Activated T-helper 2 cell treated with anti-CD3 and anti-CD28 coated beads, Interferon-gamma antibody, Interleukin-2, Interleukin-4, amounts not matched to agents 10 μg/mL and 5 μg/mL and 100 μg/mL, durations not matched to agents 14 hours and 24 hours and 36 hours (primary cell): Measurements from ENCODE around the gene HIRA. TPM values are rescaled to one million over a fixed set of nuclear protein-coding genes. Genes with fewer than 3 reads are reported as not detected.
"Not testable (repeated sequence)": the region's sequence is repeated elsewhere in the genome, so short reads cannot be mapped to it uniquely, and the experiment has no call there.

Source experiments
- DNase-seq: peaks from one replicate; pipeline ENCODE4 v3.0.0; 2021; ENCODE audit warnings: low spot score
- H3K27ac Mint-ChIP-seq: one replicate; pipeline ENCODE4 v1.8.0; 2021; ENCODE audit warnings: mixed read lengths
- H3K27me3 Mint-ChIP-seq: one replicate; pipeline ENCODE4 v1.8.0; 2021; ENCODE audit warnings: low read depth, mixed read lengths
- H3K36me3 Mint-ChIP-seq: one replicate; pipeline ENCODE4 v1.8.0; 2021; ENCODE audit warnings: low read depth, mixed read lengths
- H3K4me1 Mint-ChIP-seq: one replicate; pipeline ENCODE4 v1.8.0; 2021; ENCODE audit warnings: low read depth, mixed read lengths
- H3K4me3 Mint-ChIP-seq: one replicate; pipeline ENCODE4 v1.8.0; 2021; ENCODE audit warnings: low read depth, mild to moderate bottlenecking, moderate library complexity, mixed read lengths
- H3K9me3 Mint-ChIP-seq: one replicate; pipeline ENCODE4 v1.8.0; 2021; ENCODE audit warnings: mixed read lengths
- intact Hi-C: fragments of 100-400 bp; cut with micrococcal nuclease; formaldehyde crosslinking; loops from one replicate; pipeline ENCODE4 v1.15.1; 2023
- total RNA-seq: library from RNA; stranded (reverse); gene quantifications from 2 replicates; pipeline ENCODE4 v1.2.3, GENCODE V29; 2022

Gene HIRA
- total RNA-seq, 1 donor from 2014 or later = 36.0 TPM

DNA sequence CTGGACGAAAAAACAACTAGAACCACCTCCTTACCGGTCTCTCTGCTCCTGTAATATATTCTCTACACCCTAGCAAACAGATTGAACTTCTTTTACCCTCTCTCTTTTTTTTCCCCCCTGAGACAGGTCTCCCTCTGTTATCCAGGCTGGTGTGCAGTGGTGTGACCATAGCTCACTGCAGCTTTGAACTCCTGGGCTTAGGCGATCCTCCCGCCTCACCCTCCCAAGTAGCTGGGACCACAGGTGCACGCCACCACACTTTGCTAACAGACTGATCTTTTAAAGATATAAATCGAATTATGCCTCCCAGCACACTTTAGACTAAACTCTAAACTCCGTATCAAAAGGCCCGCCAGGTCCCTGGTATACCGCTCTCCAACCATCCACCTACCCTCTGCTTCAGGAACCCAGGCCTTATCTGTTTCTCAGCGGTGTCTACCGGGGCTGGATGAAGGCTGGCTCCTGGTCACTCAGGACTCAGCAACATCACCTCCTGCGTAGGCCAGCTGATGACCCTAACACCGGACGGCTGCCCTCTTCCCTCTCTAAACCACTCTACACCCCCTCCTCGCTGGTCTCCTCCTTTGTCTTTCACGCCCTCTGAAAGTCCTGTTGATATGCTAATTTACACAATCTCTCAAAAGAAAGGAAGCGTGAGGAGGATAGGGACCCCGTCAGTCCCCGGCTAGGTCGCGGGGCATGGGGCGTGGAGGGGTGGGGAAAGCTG, 15.2 kb upstream of the HIRA start:
- H3K9me3 Mint-ChIP-seq = no peaks in the 10 kb centered on the region
- peak overlapping the region; percentile 85 for H3K27ac Mint-ChIP-seq
- H3K27me3 Mint-ChIP-seq = no peaks in the 10 kb centered on the region
- peaks cover 66% of the 10 kb centered on the region for H3K36me3 Mint-ChIP-seq
- DNase-seq = no peak
- peaks cover 33% of the 10 kb centered on the region for H3K4me1 Mint-ChIP-seq
- intact Hi-C loops = loop anchor here (1.0 to 2.0 kb wide), 2 partner anchors 14 to 33 kb away; partner anchors contain the start of genes CDC45, MRPL40 and UFD1
- peak overlapping the region; percentile 99 for H3K4me3 Mint-ChIP-seq

- DNase-seq, H3K27me3 Mint-ChIP-seq, H3K9me3 Mint-ChIP-seq, intact Hi-C loops: not testable (repeated sequence)
- H3K36me3 Mint-ChIP-seq = peaks cover 65% of the 10 kb centered on the region
- peak overlapping the region; percentile 55 for H3K27ac Mint-ChIP-seq
- H3K4me3 Mint-ChIP-seq = peak overlapping the region; percentile 38
- H3K4me1 Mint-ChIP-seq = peaks cover 33% of the 10 kb centered on the region
Observed at GRCh38 chr22:19445279-19445982, 13.9 kb upstream of the HIRA start.

GRCh38 chr22:19443544-19444211, 12.1 kb upstream of the HIRA start:
- Mint-ChIP-seq H3K27ac (no peak overlapping the region), H3K4me3 (no peak overlapping the region), H3K27me3 (no peaks in the 10 kb centered on the region), H3K4me1 (peaks cover 23% of the 10 kb centered on the region), H3K9me3 (no peaks in the 10 kb centered on the region), H3K36me3 (peaks cover 55% of the 10 kb centered on the region)
- intact Hi-C loops = no loop called here
- no peak for DNase-seq

GRCh38 chr22:19442166-19442565, 10.6 kb upstream of the HIRA start:
- Mint-ChIP-seq H3K4me3 (no peak overlapping the region), H3K4me1 (peaks cover 23% of the 10 kb centered on the region), H3K27ac (no peak overlapping the region), H3K9me3 (no peaks in the 10 kb centered on the region), H3K36me3 (peaks cover 58% of the 10 kb centered on the region), H3K27me3 (no peaks in the 10 kb centered on the region)
- DNase-seq = no peak
- intact Hi-C loops = no loop called here

DNA sequence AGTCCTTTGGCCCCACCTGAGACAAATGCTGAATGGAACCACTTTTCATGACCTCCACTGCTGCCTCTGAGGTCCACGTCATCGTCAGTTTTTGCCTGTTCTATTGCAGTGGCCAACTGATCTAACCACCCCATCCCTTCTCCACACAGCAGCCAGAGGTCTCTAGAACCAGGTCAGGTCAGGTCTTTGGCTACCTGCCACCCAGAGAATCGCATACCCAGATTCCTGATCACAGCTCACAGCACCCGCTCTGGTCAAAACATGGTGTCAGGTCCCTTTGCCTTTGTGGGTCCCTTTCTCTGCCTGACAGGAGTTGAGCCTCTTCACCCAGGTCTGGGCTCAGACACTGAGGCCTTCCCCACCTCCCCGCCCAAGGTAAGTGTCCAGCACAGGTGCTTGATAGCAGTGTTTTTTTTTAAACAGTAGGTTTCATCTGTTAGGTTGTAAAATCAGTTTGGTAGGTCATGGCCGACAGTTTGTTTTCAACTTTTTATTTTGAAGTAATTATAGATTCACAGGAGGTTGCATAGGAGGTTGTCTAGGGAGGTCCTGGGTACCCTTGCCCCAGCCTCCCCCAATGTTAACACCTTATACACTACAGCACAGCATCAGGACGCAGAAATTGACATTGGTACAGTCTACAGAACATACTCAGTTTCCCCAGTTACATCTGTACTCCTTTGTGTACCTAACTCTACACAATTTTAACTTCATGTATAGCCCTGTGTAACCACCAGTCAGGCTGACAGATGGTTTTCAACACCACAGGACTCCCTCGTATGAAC, 9.1 kb upstream of the HIRA start:
- DNase-seq = no peak
- H3K27ac Mint-ChIP-seq = peak overlapping the region; percentile 38
- intact Hi-C loops = no loop called here
- H3K9me3 Mint-ChIP-seq = no peaks in the 10 kb centered on the region
- H3K36me3 Mint-ChIP-seq = peaks cover 54% of the 10 kb centered on the region
- H3K4me3 Mint-ChIP-seq = no peak overlapping the region
- H3K27me3 Mint-ChIP-seq = no peaks in the 10 kb centered on the region
- peaks cover 13% of the 10 kb centered on the region for H3K4me1 Mint-ChIP-seq

DNA sequence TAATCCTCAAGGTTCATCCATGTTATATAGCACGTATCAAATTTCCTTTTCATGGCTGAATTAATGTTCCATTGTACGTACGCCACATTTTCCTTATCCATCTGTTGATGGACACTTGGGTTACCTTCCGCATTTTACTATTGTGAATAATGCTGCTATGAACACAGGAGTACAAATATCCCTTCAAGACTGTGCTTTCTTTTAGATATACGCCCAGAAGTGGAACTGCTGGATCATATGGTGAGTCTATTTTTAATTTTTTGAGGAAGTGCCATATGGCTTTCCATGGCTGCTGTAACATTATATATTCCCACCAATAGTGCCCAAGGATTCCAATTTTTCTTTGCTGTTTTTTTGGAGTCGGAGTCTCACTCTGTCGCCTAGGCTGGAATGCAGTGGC, 6.8 kb upstream of the HIRA start:
- Mint-ChIP-seq H3K36me3 (peaks cover 53% of the 10 kb centered on the region), H3K4me3 (no peak overlapping the region), H3K4me1 (peaks cover 11% of the 10 kb centered on the region), H3K27me3 (no peaks in the 10 kb centered on the region), H3K9me3 (no peaks in the 10 kb centered on the region), H3K27ac (peak overlapping the region; percentile 15)
- DNase-seq = no peak
- intact Hi-C loops = no loop called here

- intact Hi-C loops, H3K27ac Mint-ChIP-seq, DNase-seq, H3K4me3 Mint-ChIP-seq, H3K9me3 Mint-ChIP-seq, H3K27me3 Mint-ChIP-seq: not testable (repeated sequence)
- Mint-ChIP-seq H3K36me3 (peaks cover 45% of the 10 kb centered on the region), H3K4me1 (peaks cover 14% of the 10 kb centered on the region)
Observed at GRCh38 chr22:19436444-19437161, 5.1 kb upstream of the HIRA start.

DNA sequence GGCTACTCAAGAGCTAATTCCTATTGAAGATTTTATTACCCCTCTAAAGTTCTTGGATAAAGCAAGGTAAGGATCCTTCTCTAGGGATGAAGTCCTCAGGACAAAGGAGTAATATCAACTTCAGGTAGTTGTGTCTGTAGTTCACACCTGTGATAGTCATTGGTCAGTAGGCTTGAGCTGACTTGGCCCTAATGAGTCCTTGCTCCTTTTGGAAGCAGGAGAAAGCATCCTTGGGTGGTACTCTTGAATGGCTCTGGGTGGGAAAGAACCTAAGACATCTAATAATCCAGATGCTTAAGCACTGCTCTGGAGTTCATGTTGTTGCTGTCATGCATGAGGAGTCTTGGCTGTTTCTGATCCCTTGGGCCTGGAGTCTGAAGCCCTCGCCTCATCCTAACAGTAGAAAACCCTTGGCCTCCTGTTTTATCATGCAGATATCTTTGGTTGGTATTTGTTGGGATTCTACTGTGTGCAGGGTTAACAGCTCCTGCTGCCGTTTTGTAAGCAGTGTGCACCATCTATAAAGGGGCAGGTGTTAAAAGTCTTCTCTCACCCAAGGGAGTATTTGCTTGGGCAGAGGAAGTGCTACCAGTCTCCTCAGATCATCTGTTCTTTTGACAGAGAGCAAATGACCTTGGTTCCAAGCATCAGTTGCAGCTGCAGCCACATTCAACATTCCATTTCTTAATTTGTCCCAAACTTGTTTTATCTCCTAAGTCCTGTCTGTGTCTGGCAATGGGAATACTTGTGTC, 3.5 kb upstream of the HIRA start:
- Mint-ChIP-seq H3K4me1 (peaks cover 19% of the 10 kb centered on the region), H3K36me3 (peaks cover 42% of the 10 kb centered on the region), H3K4me3 (no peak overlapping the region), H3K27ac (no peak overlapping the region), H3K27me3 (no peaks in the 10 kb centered on the region), H3K9me3 (no peaks in the 10 kb centered on the region)
- intact Hi-C loops = loop anchor here (5.0 kb wide), 1 partner anchor 143 kb away; the partner anchor contains the start of gene CLTCL1
- DNase-seq = no peak

- no peak for DNase-seq
- Mint-ChIP-seq H3K27ac (peak overlapping the region; percentile 1), H3K9me3 (no peaks in the 10 kb centered on the region), H3K4me1 (peaks cover 25% of the 10 kb centered on the region), H3K27me3 (no peaks in the 10 kb centered on the region), H3K4me3 (peak overlapping the region; percentile 49), H3K36me3 (peaks cover 48% of the 10 kb centered on the region)
- intact Hi-C loops = loop anchor here (5.0 kb wide), 1 partner anchor 142 kb away; the partner anchor contains the start of gene CLTCL1
Observed at GRCh38 chr22:19434401-19434800, 2.9 kb upstream of the HIRA start.

DNA sequence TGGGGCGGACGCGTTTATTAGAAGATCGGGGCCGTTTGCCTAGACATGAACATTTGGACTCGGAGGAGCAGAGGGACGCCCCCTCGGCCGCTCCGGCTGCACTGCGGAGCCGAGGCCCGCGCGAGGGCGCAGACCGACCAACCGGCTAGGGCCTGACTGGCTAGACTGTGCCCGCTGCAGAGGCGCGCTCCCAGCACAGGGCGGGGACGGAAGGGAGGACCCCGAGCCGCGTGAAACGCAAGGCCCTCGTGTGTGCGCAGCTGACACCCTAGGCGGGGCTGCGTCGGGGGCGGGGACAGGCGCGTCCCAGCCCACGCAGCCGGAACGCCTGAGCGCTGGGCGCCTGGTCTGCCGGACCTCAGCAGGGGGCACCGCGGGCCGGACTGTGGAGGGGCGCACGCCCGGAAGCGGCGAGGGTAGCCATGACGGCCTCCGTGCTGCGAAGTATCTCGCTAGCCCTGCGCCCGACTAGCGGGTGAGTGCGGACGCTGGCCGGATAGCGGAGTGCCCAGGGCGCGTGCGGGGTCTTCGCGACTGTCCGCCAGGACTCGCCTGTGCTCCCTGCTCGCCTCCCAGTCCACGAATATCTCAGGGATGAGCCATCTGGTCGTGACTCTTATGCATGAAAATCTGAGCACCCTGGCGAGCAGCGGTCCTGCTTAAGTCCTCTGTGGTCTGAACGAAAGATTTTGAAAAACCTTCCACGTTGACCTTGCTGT, 759 bp upstream of the HIRA start, which contains the start of gene MRPL40:
MRPL40 (plus strand) TSS at position 413 of the 719 bp plus-strand sequence; CDS start at position 423, 10 bp downstream.
- Mint-ChIP-seq H3K4me1 (peaks cover 35% of the 10 kb centered on the region), H3K9me3 (no peaks in the 10 kb centered on the region), H3K36me3 (peaks cover 54% of the 10 kb centered on the region), H3K4me3 (peak within 1 kb of the TSS; percentile 89), H3K27me3 (no peaks in the 10 kb centered on the region), H3K27ac (peak within 1 kb of the TSS; percentile 92)
- intact Hi-C loops = loop anchor here (1.0 to 5.0 kb wide), 3 partner anchors 15 to 140 kb away; partner anchors contain the start of genes C22orf39, CDC45, CLTCL1 and UFD1
- peak; percentile 86 for DNase-seq
